Activated CD4-positive, alpha-beta T cell treated with anti-CD3 and anti-CD28 coated beads for 36 hours (primary cell): Measurements from ENCODE around the gene ELAVL3. TPM values are rescaled to one million over a fixed set of nuclear protein-coding genes. Genes with fewer than 3 reads are reported as not detected.

Source experiments
- ATAC-seq: fragments of 200-7000 bp; cut with Tn5 transposase; one replicate; pipeline ENCODE4 v1.10.0; 2021; ENCODE audit warnings: mild to moderate bottlenecking, moderate library complexity
- CTCF ChIA-PET: fragments of 350-600 bp; sonication (Branson Sonifier 250); formaldehyde crosslinking; loops from one replicate; lab custom pipeline; 2021; ENCODE audit warnings: antibody characterized with exemption; lab: Charles Lee
- POLR2A ChIA-PET: fragments of 350-600 bp; sonication (Branson Sonifier 250); formaldehyde crosslinking; loops from one replicate; lab custom pipeline; 2021; ENCODE audit warnings: antibody characterized with exemption, inconsistent platforms; lab: Charles Lee
- DNase-seq: peaks from one replicate; pipeline ENCODE4 v3.0.0-alpha.2; 2020
- H3K27ac Mint-ChIP-seq: one replicate; pipeline ENCODE4 v1.8.0; 2021; ENCODE audit warnings: mixed read lengths
- H3K27me3 Mint-ChIP-seq: one replicate; pipeline ENCODE4 v1.8.0; 2021; ENCODE audit warnings: mixed read lengths
- H3K36me3 Mint-ChIP-seq: one replicate; pipeline ENCODE4 v1.8.0; 2021; ENCODE audit warnings: low read depth, mixed read lengths
- H3K4me1 Mint-ChIP-seq: one replicate; pipeline ENCODE4 v1.8.0; 2021; ENCODE audit warnings: mixed read lengths
- H3K4me3 Mint-ChIP-seq: one replicate; pipeline ENCODE4 v1.8.0; 2021; ENCODE audit warnings: mild to moderate bottlenecking, moderate library complexity, mixed read lengths
- H3K9me3 Mint-ChIP-seq: one replicate; pipeline ENCODE4 v1.8.0; 2021; ENCODE audit warnings: low read depth, mixed read lengths
- intact Hi-C, 2 experiments: fragments of 100-400 bp; cut with DNase I in 1 of 2; cut with micrococcal nuclease in 1 of 2; formaldehyde crosslinking; loops; one replicate each; pipeline versions ENCODE4 v1.14.2 to v1.15.1; 2022 to 2024; cut with DNase I, micrococcal nuclease
- total RNA-seq, 2 experiments: library from RNA; stranded (reverse); gene quantifications; one replicate each; pipeline ENCODE4 v1.2.3, GENCODE V29; 2021

Gene ELAVL3
- total RNA-seq, 2 experiments from 2014 or later: 0.09 TPM; not detected in 1

DNA sequence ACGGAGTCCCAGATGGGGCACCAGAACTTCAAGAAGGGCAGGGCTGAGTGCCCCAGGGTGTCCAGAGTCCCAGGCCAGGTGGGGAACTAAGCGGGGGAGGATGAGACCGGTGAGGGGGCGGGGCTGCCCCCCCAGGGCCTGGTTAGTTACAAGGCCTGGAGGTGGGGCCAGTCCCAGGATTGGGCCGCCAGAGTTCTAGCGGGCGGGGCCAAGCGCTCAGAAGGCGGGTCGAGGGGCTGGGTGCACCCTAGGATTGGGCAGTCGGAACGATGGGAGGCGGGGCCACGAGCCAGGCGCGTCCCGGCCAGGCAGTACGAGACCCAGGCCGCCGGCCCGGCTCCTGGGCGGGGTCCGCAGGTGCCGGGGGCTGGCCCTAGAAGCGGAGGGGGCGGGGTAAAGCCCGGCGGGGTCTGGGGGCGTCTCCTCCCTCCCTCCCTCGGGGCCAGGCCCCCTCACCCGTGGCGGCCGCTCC lies 24.2 kb upstream of the ELAVL3 start:
- H3K27me3 Mint-ChIP-seq: no peaks in the 10 kb centered on the region
- ChIA-PET POLR2A (no interaction called here), CTCF (interaction anchor here (1.7 kb wide), 1 partner anchor 22 kb away, joined by 6 read pairs; no protein-coding TSS in a partner anchor)
- H3K36me3 Mint-ChIP-seq: peaks cover 16% of the 10 kb centered on the region
- ATAC-seq: peak; percentile 95
- intact Hi-C loops: loop anchor here (1.0 to 2.0 kb wide), 19 partner anchors 22 to 708 kb away; partner anchors contain the start of genes ECSIT (in 2 of the 2), ELOF1 (in 2 of the 2), CARM1 (in 1 of the 2) and CCDC159 (in 1 of the 2)
- H3K9me3 Mint-ChIP-seq: no peaks in the 10 kb centered on the region
- peaks cover 12% of the 10 kb centered on the region for H3K4me1 Mint-ChIP-seq
- peak overlapping the region; percentile 87 for H3K27ac Mint-ChIP-seq
- H3K4me3 Mint-ChIP-seq: peak overlapping the region; percentile 83
- peak; percentile 98 for DNase-seq

DNA sequence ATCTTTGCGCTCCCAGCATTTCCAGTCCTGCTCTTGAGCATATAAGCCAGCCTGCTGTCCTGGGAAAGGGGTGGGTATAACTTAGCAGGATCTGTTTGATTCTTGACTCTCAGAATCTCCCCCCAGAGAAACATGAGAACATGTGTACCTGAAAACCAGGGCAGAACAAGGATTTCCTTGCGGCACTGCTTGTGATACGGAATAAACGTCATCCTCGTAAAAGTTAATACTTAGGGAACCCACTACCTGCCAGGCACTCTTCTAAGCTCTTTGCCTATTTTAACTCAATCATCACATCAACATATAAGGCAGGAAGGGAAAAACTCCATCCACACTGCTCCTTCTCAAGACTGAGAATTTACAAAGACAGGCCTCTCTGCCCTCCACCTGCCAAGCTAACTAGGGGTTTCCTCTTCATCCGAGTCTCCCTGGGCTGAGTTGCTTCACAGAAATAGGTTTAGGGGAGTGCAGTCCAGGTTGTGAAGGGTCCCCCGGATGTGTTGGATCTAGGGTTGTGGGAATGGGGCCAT lies 23.7 kb upstream of the ELAVL3 start:
- H3K27me3 Mint-ChIP-seq: no peaks in the 10 kb centered on the region
- peak overlapping the region; percentile 87 for H3K27ac Mint-ChIP-seq
- H3K4me3 Mint-ChIP-seq: peak overlapping the region; percentile 83
- no peak for ATAC-seq
- H3K36me3 Mint-ChIP-seq: peaks cover 16% of the 10 kb centered on the region
- intact Hi-C loops: loop anchor here (1.0 to 2.0 kb wide), 19 partner anchors 22 to 707 kb away; partner anchors contain the start of genes ECSIT (in 2 of the 2), ELOF1 (in 2 of the 2), CARM1 (in 1 of the 2) and CCDC159 (in 1 of the 2)
- H3K9me3 Mint-ChIP-seq: no peaks in the 10 kb centered on the region
- ChIA-PET CTCF (interaction anchor here (1.7 kb wide), 1 partner anchor 22 kb away, joined by 6 read pairs; no protein-coding TSS in a partner anchor), POLR2A (no interaction called here)
- DNase-seq: no peak
- peaks cover 12% of the 10 kb centered on the region for H3K4me1 Mint-ChIP-seq

- intact Hi-C loops: no loop called here
- POLR2A ChIA-PET: no interaction called here
- Mint-ChIP-seq H3K4me1 (peaks cover 7% of the 10 kb centered on the region), H3K9me3 (no peaks in the 10 kb centered on the region), H3K27ac (no peak overlapping the region), H3K27me3 (no peaks in the 10 kb centered on the region), H3K36me3 (peaks cover 18% of the 10 kb centered on the region), H3K4me3 (no peak overlapping the region)
- ATAC-seq (no peak), DNase-seq (no peak)
- CTCF ChIA-PET: interaction anchor here (0.6 kb wide), 1 partner anchor 334 kb away, joined by 3 read pairs; no protein-coding TSS in a partner anchor
These were observed 19.1 kb upstream of the ELAVL3 start for GRCh38 chr19:11499890-11500420.

- peaks cover 20% of the 10 kb centered on the region for H3K36me3 Mint-ChIP-seq
- DNase-seq (no peak), ATAC-seq (no peak)
- POLR2A ChIA-PET: no interaction called here
- CTCF ChIA-PET: no interaction called here
- H3K9me3 Mint-ChIP-seq: no peaks in the 10 kb centered on the region
- intact Hi-C loops: no loop called here
- H3K4me1 Mint-ChIP-seq: peaks cover under 1% of the 10 kb centered on the region
- H3K4me3 Mint-ChIP-seq: no peak overlapping the region
- no peaks in the 10 kb centered on the region for H3K27me3 Mint-ChIP-seq
- H3K27ac Mint-ChIP-seq: no peak overlapping the region
These were observed 18.4 kb upstream of the ELAVL3 start for GRCh38 chr19:11499220-11499726.

- H3K9me3 Mint-ChIP-seq: no peaks in the 10 kb centered on the region
- H3K4me1 Mint-ChIP-seq: no peaks in the 10 kb centered on the region
- CTCF ChIA-PET: interaction anchor here (0.8 kb wide), 1 partner anchor 624 kb away, joined by 3 read pairs; no protein-coding TSS in a partner anchor
- DNase-seq (peak; percentile 83), ATAC-seq (peak; percentile 94)
- intact Hi-C loops: loop anchor here (1.0 kb wide), 1 partner anchor 91 kb away; no protein-coding TSS in a partner anchor
- POLR2A ChIA-PET: no interaction called here
- H3K36me3 Mint-ChIP-seq: peaks cover 20% of the 10 kb centered on the region
- H3K27me3 Mint-ChIP-seq: no peaks in the 10 kb centered on the region
- no peak overlapping the region for H3K27ac Mint-ChIP-seq
- no peak overlapping the region for H3K4me3 Mint-ChIP-seq
These were observed 15.7 kb upstream of the ELAVL3 start for GRCh38 chr19:11496391-11497163.

DNA sequence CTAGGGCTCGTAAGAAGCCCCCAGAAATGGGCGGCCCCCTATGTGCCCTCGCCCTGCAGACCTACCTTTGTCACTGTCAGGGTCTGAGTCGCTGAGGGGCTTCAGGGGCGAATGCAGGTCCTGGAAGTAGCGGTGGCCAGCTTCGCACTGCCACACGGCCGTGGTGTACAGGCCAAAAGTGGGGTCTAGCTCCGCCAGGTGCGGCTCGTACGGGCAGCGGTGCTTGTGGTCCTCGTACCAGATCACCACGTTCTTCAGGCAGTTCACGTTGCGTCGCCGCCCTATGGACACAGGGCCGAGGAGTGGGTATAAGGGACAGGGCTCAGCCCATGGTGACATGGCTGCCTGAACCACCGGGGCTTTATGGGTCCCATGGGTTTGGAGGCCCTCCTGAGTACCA lies 15.0 kb upstream of the ELAVL3 start:
- ChIA-PET CTCF (no interaction called here), POLR2A (no interaction called here)
- no peaks in the 10 kb centered on the region for H3K27me3 Mint-ChIP-seq
- H3K9me3 Mint-ChIP-seq: no peaks in the 10 kb centered on the region
- intact Hi-C loops: loop anchor here (1.0 kb wide), 1 partner anchor 91 kb away; no protein-coding TSS in a partner anchor
- H3K27ac Mint-ChIP-seq: no peak overlapping the region
- ATAC-seq (no peak), DNase-seq (no peak)
- H3K4me1 Mint-ChIP-seq: no peaks in the 10 kb centered on the region
- H3K4me3 Mint-ChIP-seq: no peak overlapping the region
- peaks cover 21% of the 10 kb centered on the region for H3K36me3 Mint-ChIP-seq

DNA sequence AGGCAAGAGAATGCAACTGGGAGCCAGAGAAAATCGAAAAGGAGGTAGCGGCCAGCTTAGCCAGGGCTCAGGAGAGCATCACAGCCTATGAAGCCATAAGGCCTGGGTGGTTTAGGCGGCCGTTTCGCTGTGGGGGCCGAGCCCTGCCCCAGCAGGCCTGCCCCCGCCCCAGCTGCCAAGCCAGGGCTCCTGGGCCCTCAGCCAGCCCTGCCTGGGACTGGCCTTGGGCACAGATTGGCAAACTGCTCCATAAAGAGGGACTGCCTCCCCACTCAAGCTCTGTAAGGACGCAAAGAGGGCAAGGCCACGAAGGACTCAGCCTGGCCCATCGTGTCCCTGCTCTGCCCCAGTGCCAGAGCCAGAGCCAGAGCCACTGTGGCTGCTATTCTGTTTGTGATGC lies 14.6 kb upstream of the ELAVL3 start:
- Mint-ChIP-seq H3K27me3 (no peaks in the 10 kb centered on the region), H3K27ac (no peak overlapping the region), H3K4me1 (no peaks in the 10 kb centered on the region), H3K36me3 (peaks cover 23% of the 10 kb centered on the region), H3K4me3 (no peak overlapping the region), H3K9me3 (no peaks in the 10 kb centered on the region)
- CTCF ChIA-PET: interaction anchor here (1.4 kb wide), 1 partner anchor 31 kb away, joined by 3 read pairs; no protein-coding TSS in a partner anchor
- ATAC-seq (no peak), DNase-seq (no peak)
- intact Hi-C loops: no loop called here
- POLR2A ChIA-PET: no interaction called here

DNA sequence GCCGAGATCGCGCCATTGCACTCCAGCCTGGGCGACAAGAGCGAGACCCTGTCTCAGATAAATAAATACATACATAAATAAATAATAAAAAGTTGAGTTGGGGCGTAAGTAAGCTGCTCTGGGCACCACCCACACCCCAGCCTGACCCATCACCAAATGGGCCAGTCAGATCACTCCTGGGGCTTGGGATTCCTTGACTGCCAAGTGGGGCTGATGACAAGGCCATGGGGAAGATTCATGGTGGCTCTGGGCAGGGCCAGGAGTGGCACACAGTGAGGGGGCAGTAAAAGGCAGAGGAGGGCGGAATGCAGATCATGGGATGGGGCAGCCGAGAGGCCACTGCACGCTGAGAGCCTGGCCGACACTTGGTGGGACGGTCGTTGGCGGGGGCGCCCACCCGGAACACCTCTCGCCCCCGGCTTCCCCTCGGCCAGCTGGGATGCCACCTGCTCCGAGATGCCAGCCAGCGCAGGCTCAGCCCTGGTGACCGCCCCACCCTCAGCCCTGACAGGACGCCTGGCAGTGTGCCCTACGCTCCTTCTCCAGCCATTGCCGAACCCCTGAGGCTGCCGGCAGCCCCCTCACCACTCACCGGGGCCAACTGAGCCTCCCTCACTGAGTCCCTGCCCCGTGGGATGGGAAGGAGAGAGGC lies 13.9 kb upstream of the ELAVL3 start:
- intact Hi-C loops: no loop called here
- ChIA-PET CTCF (interaction anchor here (1.4 kb wide), 1 partner anchor 32 kb away, joined by 3 read pairs; no protein-coding TSS in a partner anchor), POLR2A (no interaction called here)
- ATAC-seq (no peak), DNase-seq (no peak)
- no peaks in the 10 kb centered on the region for H3K4me1 Mint-ChIP-seq
- no peak overlapping the region for H3K27ac Mint-ChIP-seq
- H3K36me3 Mint-ChIP-seq: peaks cover 25% of the 10 kb centered on the region
- H3K27me3 Mint-ChIP-seq: no peaks in the 10 kb centered on the region
- no peaks in the 10 kb centered on the region for H3K9me3 Mint-ChIP-seq
- H3K4me3 Mint-ChIP-seq: no peak overlapping the region

- ATAC-seq (no peak), DNase-seq (no peak)
- no peaks in the 10 kb centered on the region for H3K9me3 Mint-ChIP-seq
- H3K4me3 Mint-ChIP-seq: no peak overlapping the region
- H3K27ac Mint-ChIP-seq: no peak overlapping the region
- H3K27me3 Mint-ChIP-seq: no peaks in the 10 kb centered on the region
- H3K36me3 Mint-ChIP-seq: peaks cover 22% of the 10 kb centered on the region
- H3K4me1 Mint-ChIP-seq: no peaks in the 10 kb centered on the region
- intact Hi-C loops: no loop called here
- ChIA-PET POLR2A (no interaction called here), CTCF (no interaction called here)
These were observed 8.5 kb upstream of the ELAVL3 start for GRCh38 chr19:11489378-11489777.

DNA sequence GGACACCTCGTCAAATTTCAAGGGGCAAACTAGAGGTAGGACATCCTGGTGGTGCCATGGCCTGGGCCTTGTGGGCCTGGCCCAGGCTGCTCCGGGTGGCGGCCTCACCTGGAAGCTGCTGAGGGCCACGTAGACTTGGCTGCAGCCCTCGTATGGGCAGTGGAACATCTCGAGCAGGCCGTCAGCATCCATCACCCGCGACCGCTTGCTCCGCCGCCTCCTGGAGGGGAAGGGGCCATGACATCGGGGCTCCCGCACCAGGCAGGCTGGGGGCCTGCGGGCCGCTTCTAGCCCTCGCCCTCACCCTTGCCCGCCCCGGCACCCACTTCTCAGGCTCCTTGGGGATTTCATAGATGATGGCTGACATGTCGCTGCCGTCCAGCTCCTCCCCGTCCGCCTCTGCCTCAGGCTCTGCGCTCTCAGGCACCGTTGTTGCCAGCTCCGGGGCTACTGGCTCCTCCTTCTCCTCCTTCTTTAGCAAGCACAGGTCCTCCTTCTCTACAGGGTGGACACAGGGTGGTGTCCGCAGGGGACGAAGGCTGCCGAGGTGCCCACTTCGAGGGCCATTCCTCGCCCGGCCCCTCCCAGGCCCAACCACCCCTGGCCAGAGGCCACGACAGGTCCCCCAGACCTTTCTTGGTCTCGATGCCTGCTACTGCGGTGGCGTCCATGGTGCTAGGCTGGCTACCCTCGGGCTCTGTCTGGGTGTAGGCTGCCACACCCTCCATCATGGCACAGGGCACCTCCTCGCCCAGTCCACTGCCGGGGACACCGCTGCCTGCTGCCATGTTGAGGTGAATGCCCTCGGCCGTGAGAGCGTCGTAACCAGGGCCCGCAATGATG lies 6.0 kb upstream of the ELAVL3 start:
- no peak overlapping the region for H3K4me3 Mint-ChIP-seq
- intact Hi-C loops: no loop called here
- H3K27me3 Mint-ChIP-seq: peaks cover 3% of the 10 kb centered on the region
- H3K4me1 Mint-ChIP-seq: peaks cover 6% of the 10 kb centered on the region
- ChIA-PET POLR2A (no interaction called here), CTCF (interaction anchor here (1.2 kb wide), 1 partner anchor 10 kb away, joined by 4 read pairs; no protein-coding TSS in a partner anchor)
- no peaks in the 10 kb centered on the region for H3K9me3 Mint-ChIP-seq
- no peak for ATAC-seq
- no peak overlapping the region for H3K27ac Mint-ChIP-seq
- peaks cover 26% of the 10 kb centered on the region for H3K36me3 Mint-ChIP-seq
- no peak for DNase-seq
